ENCODE results near the gene KIF4A.

GRCh38 chrX:70264784-70265183 is 25.1 kb upstream of the KIF4A start:
- no peak for TF ChIP-seq RAD21 (IDR thresholded peaks at IDR 0.05; ENCODE audit: low read depth)
- TF ChIP-seq MAX (IDR thresholded peaks at IDR 0.05), result no peak
- TF ChIP-seq TAF1 (IDR thresholded peaks at IDR 0.05; ENCODE audit: low read depth), result no peak
- no peak for TF ChIP-seq YY1 (IDR thresholded peaks at IDR 0.05; ENCODE audit: low read depth)
- no peak for TF ChIP-seq FOXM1 (IDR thresholded peaks at IDR 0.05; ENCODE audit: borderline replicate concordance, low read depth)

Data from Ishikawa (cell line).